Aorta (tissue), 5 donors: ENCODE measurements around the gene CHMP4B. TPM values are rescaled to one million over a fixed set of nuclear protein-coding genes. Genes with fewer than 3 reads are reported as not detected.

Experiments used
- ATAC-seq: fragments of 200-7000 bp; cut with Tn5 transposase; one replicate; pipeline ENCODE4 v1.9.1; 2022; ENCODE audit warnings: moderate library complexity; ENCODE audit not compliant: low FRiP score
- DNase-seq, 2 donors: peaks; one replicate each; pipeline ENCODE4 v3.0.0-alpha.2; 2020
- H3K27ac ChIP-seq, 2 donors: one replicate each; pipeline ENCODE4 v1.5.1; 2013; ENCODE audit warnings: low read length in 2 of 2, mild to moderate bottlenecking in 2 of 2, moderate library complexity in 2 of 2, control low read depth in 1 of 2, inconsistent platforms in 1 of 2, low read depth in 1 of 2
- H3K27me3 ChIP-seq, 2 donors: one replicate each; pipeline ENCODE4 v1.6.1; 2013; ENCODE audit warnings: control low read depth in 1 of 2, low read length in 1 of 2, mild to moderate bottlenecking in 1 of 2, moderate library complexity in 1 of 2; ENCODE audit not compliant: insufficient read depth in 2 of 2, control insufficient read depth in 1 of 2
- H3K36me3 ChIP-seq, 2 donors: one replicate each; pipeline ENCODE4 v1.6.1; 2013; ENCODE audit warnings: control low read depth in 1 of 2, low read length in 1 of 2, mild to moderate bottlenecking in 1 of 2; ENCODE audit not compliant: insufficient read depth in 2 of 2, control insufficient read depth in 1 of 2
- H3K4me1 ChIP-seq, 2 donors: one replicate each; pipeline ENCODE4 v1.6.1; 2013; ENCODE audit warnings: low read length in 2 of 2, control low read depth in 1 of 2, mild to moderate bottlenecking in 1 of 2, moderate library complexity in 1 of 2; ENCODE audit not compliant: insufficient read depth in 2 of 2, control insufficient read depth in 1 of 2
- H3K4me3 ChIP-seq, 2 donors: one replicate each; pipeline ENCODE4 v1.5.1; 2013; ENCODE audit warnings: low read length in 2 of 2, control low read depth in 1 of 2, mild to moderate bottlenecking in 1 of 2
- H3K9me3 ChIP-seq: one replicate; pipeline ENCODE4 v1.6.1; 2013; ENCODE audit warnings: mild to moderate bottlenecking, low read length; ENCODE audit not compliant: control insufficient read depth
- WGBS, 2 donors: extraction: QIAGEN DNeasy Blood & Tissue Kit; methylation state at CpG; one replicate each; pipeline ENCODE4 v1.1.7; 2013; 5-methylcytosine and 5-hydroxymethylcytosine counted together
- intact Hi-C, 2 donors: fragments of 100-400 bp; cut with DNase I; formaldehyde crosslinking; loops; one replicate each; pipeline versions ENCODE4 v1.14.2 to v1.15.0; 2022
- polyA plus RNA-seq, 2 donors: library from polyadenylated mRNA; stranded (reverse); fragments of 200-250 nt; gene quantifications; one replicate each; pipeline ENCODE4 v1.2.3, GENCODE V29; 2013
- total RNA-seq, 2 donors: library from RNA; stranded (reverse); fragmentation: NEBNext Ultra II Directional; extraction: Animal tissue kit (Norgen Biotek cat#: 25700); gene quantifications; one replicate each; pipeline ENCODE4 v1.2.1, GENCODE V29; 2021
- donor health status: healthy with polysubstance abuse.
- donor health status: Bipolar disorder and iron deficiency.
- donor health status: DM: no; HTN: no; CAD: no.
- donor health status: DM: no; HTN: no; CAD: no.
- donor health status: DM: yes; HTN: yes; CAD: no.

The CHMP4B gene
- total and polyA plus RNA-seq, 4 donors = 96.6 to 194 (median 128) TPM

DNA sequence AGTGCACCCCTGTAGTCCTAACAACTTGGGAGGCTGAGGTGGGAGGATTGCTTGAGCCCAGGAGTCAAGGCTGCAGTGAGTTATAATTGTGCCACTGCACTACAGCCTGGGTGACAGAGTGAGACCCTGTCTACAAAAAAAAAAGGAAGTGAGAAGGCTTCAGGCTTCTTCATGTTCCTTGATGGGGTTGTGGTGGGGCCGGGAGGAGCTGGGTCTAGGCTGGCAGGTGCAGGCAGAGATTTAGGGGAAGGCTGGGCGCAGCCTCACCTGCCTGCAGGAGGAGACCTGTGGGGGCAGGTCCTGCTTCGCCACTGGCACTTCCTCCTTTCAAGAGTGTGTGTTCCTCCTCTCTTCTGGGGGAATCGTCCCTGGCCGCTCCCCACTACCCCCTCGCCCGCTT is 63.9 kb downstream of the CHMP4B start:
- no peaks in the 10 kb centered on the region for H3K9me3 ChIP-seq
- intact Hi-C loops = no loop called here
- H3K27me3 ChIP-seq = no peaks in the 10 kb centered on the region
- ATAC-seq = no peak
- 93 to 99% methylated on average over 7 of the region's 7 CpGs for WGBS, 2 donors
- H3K27ac ChIP-seq = no peak overlapping the region
- no peak overlapping the region for H3K4me3 ChIP-seq
- no peaks in the 10 kb centered on the region for H3K4me1 ChIP-seq
- H3K36me3 ChIP-seq = no peaks in the 10 kb centered on the region
- DNase-seq = no peak

DNA sequence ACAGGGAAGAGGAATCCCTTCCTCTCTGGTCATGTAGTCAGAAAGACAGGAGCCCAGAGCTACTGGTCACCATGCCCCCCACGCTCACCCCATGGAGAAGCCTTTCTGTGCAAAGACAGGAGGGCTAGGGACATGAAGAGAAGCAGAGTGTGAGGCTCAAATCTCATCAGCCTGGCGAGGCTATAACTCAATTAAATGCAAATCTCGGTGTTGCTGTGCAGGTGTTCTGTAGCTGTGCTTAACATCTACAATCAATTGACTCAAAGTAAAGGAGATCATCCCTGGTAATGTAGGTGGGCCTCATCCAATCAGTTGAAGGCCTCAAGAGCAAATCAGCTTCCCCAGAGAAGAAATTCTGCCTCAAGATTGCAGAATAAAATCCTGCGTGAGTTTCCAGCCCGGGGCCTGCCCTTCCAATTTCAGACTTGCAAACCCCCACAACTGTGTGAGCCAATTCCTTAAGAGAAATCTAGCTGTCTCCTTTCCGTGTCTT is 64.4 kb downstream of the CHMP4B start:
- WGBS, 2 donors = 92 to 94% methylated on average over 6 of the region's 6 CpGs
- intact Hi-C loops = no loop called here
- Histone ChIP-seq H3K27ac (no peak overlapping the region), H3K4me1 (no peaks in the 10 kb centered on the region), H3K9me3 (peaks cover 1% of the 10 kb centered on the region), H3K4me3 (no peak overlapping the region), H3K27me3 (no peaks in the 10 kb centered on the region), H3K36me3 (no peaks in the 10 kb centered on the region)
- ATAC-seq = no peak
- no peak for DNase-seq

- Histone ChIP-seq H3K27me3 (no peaks in the 10 kb centered on the region), H3K4me1 (no peaks in the 10 kb centered on the region), H3K36me3 (no peaks in the 10 kb centered on the region), H3K27ac (no peak overlapping the region), H3K4me3 (no peak overlapping the region), H3K9me3 (peaks cover 1% of the 10 kb centered on the region)
- ATAC-seq (no peak), DNase-seq (no peak)
- 90 to 92% methylated on average over 2 of the region's 2 CpGs for WGBS, 2 donors
- intact Hi-C loops = no loop called here
Measured at GRCh38 chr20:33878583-33878982, 67.4 kb downstream of the CHMP4B start.

DNA sequence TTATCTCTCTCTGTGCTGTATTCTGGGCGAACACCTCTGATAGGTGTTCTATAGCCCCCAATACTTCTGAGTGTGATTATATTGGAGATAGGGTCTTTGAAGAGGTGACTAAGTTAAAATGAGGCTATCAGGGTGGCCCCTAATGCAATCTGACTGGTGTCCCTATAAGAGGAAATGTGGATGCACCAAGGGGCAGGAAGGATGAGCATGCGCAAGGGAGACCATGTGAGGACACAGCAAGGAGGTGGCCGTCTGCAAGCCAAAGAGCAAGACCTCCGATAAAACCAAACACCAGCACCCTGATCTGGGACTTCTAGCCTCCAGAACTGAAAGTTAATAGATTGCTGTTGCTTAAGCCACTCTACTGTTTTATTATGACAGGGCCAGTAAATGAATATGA is 69.2 kb downstream of the CHMP4B start:
- Histone ChIP-seq H3K27ac (no peak overlapping the region), H3K27me3 (no peaks in the 10 kb centered on the region), H3K36me3 (no peaks in the 10 kb centered on the region), H3K9me3 (peaks cover 1% of the 10 kb centered on the region), H3K4me3 (no peak overlapping the region), H3K4me1 (no peaks in the 10 kb centered on the region)
- DNase-seq (no peak), ATAC-seq (no peak)
- 92% methylated on average over 4 of the region's 4 CpGs for whole genome bisulfite sequencing, 2 donors
- intact Hi-C loops = no loop called here

DNA sequence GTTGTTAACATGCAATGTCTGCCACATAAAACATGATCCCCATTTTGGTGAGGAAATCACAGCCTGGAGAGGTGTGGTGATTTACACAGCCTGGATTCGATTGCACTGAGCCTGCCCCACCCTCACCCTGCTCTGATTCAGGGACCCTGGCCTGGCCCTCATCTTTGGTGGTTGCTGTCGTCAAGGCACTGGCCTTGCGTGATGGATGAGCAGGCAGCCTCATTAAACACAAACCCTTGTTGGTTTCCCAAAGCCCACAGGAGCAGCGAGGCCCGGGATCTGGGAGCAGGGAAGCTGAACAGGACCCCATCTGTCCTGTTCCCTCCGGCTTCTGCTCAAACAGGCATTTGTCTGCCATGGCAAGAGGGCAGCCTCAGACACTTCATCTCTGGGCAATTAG is 70.8 kb downstream of the CHMP4B start:
- no peak overlapping the region for H3K4me3 ChIP-seq
- intact Hi-C loops = no loop called here
- no peaks in the 10 kb centered on the region for H3K4me1 ChIP-seq
- no peaks in the 10 kb centered on the region for H3K27me3 ChIP-seq
- WGBS, 2 donors = 59 to 70% methylated on average over 6 of the region's 6 CpGs
- no peak overlapping the region for H3K27ac ChIP-seq
- no peak for ATAC-seq
- no peak for DNase-seq
- H3K36me3 ChIP-seq = no peaks in the 10 kb centered on the region
- H3K9me3 ChIP-seq = peaks cover 1% of the 10 kb centered on the region

GRCh38 chr20:33882481-33882880 is 71.3 kb downstream of the CHMP4B start:
- Histone ChIP-seq H3K36me3 (no peaks in the 10 kb centered on the region), H3K4me3 (no peak overlapping the region), H3K27me3 (no peaks in the 10 kb centered on the region), H3K27ac (no peak overlapping the region), H3K4me1 (no peaks in the 10 kb centered on the region), H3K9me3 (peaks cover 1% of the 10 kb centered on the region)
- no peak for DNase-seq
- ATAC-seq = no peak
- WGBS, 2 donors = 80% methylated on average over 10 of the region's 10 CpGs
- intact Hi-C loops = no loop called here

DNA sequence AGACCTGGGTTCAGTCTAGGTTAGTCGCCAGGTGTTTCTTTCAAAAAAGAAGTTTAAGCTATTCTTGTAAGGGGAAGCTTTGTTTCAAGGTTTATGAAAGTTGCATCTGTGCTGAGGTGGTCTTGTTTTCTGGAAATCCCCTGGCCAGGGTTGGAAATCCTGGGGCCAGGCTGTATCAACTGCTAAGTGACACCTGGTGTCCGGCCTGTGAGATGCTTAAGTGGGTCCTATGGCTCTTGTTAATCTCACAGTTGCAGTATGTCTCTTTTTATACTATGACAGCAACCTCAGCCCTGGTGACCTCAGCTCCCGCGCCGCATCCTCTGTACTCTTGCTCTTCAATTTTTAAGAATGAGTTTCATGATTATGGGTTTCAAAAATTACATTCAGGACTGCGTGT is 72.0 kb downstream of the CHMP4B start:
- Histone ChIP-seq H3K4me1 (no peaks in the 10 kb centered on the region), H3K9me3 (peaks cover 1% of the 10 kb centered on the region), H3K27ac (no peak overlapping the region), H3K4me3 (no peak overlapping the region), H3K27me3 (no peaks in the 10 kb centered on the region), H3K36me3 (no peaks in the 10 kb centered on the region)
- no peak for ATAC-seq
- WGBS, 2 donors = 93 to 94% methylated on average over 6 of the region's 6 CpGs
- intact Hi-C loops = no loop called here
- no peak for DNase-seq

GRCh38 chr20:33884633-33885032 is 73.5 kb downstream of the CHMP4B start:
- intact Hi-C loops = no loop called here
- no peaks in the 10 kb centered on the region for H3K4me1 ChIP-seq
- H3K4me3 ChIP-seq = no peak overlapping the region
- no peaks in the 10 kb centered on the region for H3K36me3 ChIP-seq
- 92 to 97% methylated on average over 2 of the region's 2 CpGs for WGBS, 2 donors
- DNase-seq (no peak), ATAC-seq (no peak)
- no peak overlapping the region for H3K27ac ChIP-seq
- no peaks in the 10 kb centered on the region for H3K27me3 ChIP-seq
- peaks cover 1% of the 10 kb centered on the region for H3K9me3 ChIP-seq

GRCh38 chr20:33889312-33889711 is 78.2 kb downstream of the CHMP4B start:
- Histone ChIP-seq H3K4me1 (no peaks in the 10 kb centered on the region), H3K36me3 (no peaks in the 10 kb centered on the region), H3K4me3 (no peak overlapping the region), H3K27ac (no peak overlapping the region), H3K27me3 (no peaks in the 10 kb centered on the region), H3K9me3 (no peaks in the 10 kb centered on the region)
- intact Hi-C loops = no loop called here
- DNase-seq (no peak), ATAC-seq (no peak)
